SJSA1 (cell line): ENCODE data around the gene COCH. TPM values are rescaled to one million over a fixed set of nuclear protein-coding genes. Genes with fewer than 3 reads are reported as not detected.
"Not testable (repeated sequence)": the region's sequence is repeated elsewhere in the genome, so short reads cannot be mapped to it uniquely, and the experiment has no call there.

Experiments
- DNase-seq, 2 experiments: peaks; one replicate each; pipeline ENCODE4 v3.0.0-alpha.2; 2015 to 2020; ENCODE audit warnings: low spot score in 2 of 2, low read depth in 1 of 2
- H3K27ac ChIP-seq: fragments of 250-450 bp; sonication (Bioruptor Pico); 2 replicates; pipeline ENCODE4 v1.5.1; 2020; ENCODE audit warnings: mild to moderate bottlenecking, moderate library complexity
- H3K27me3 ChIP-seq: fragments of 250-450 bp; sonication (Bioruptor Pico); replicated peaks from 2 replicates; pipeline ENCODE4 v1.5.1; 2020; ENCODE audit warnings: mild to moderate bottlenecking, moderate library complexity
- H3K36me3 ChIP-seq: fragments of 250-450 bp; sonication (Bioruptor Pico); 2 replicates; pipeline ENCODE4 v1.5.1; 2020; ENCODE audit warnings: mild to moderate bottlenecking
- H3K4me1 ChIP-seq: fragments of 250-450 bp; sonication (Bioruptor Pico); replicated peaks from 2 replicates; pipeline ENCODE4 v1.6.1; 2021; ENCODE audit warnings: mild to moderate bottlenecking
- H3K4me3 ChIP-seq: fragments of 250-450 bp; sonication (Bioruptor Pico); 2 replicates; pipeline ENCODE4 v1.5.1; 2020; ENCODE audit warnings: mild to moderate bottlenecking
- H3K9me3 ChIP-seq: fragments of 250-450 bp; sonication (Bioruptor Pico); replicated peaks from 2 replicates; pipeline ENCODE4 v1.5.1; 2020; ENCODE audit warnings: mild to moderate bottlenecking
- total RNA-seq: library from RNA; depleted of rRNA; stranded (reverse); fragments of >200 nt; shearing (Covaris generic); gene quantifications from 2 replicates; pipeline ENCODE4 v1.2.3, GENCODE V29; 2014

The COCH gene
- total RNA-seq, 1 experiment from 2014 or later = 0.63 TPM

- DNase-seq = no peak
- Histone ChIP-seq H3K4me1 (no peaks in the 10 kb centered on the region), H3K4me3 (no peak overlapping the region)
Measured at GRCh38 chr14:30888480-30889243, 14.3 kb downstream of the COCH start.

GRCh38 chr14:30889244-30889594, 14.9 kb downstream of the COCH start:
- no peaks in the 10 kb centered on the region for H3K27me3 ChIP-seq
- no peak overlapping the region for H3K4me3 ChIP-seq
- DNase-seq = no peak
- H3K4me1 ChIP-seq = no peaks in the 10 kb centered on the region
- H3K27ac ChIP-seq = no peak overlapping the region
- H3K9me3 ChIP-seq = no peaks in the 10 kb centered on the region
- no peaks in the 10 kb centered on the region; the same call in 1 of the 2 replicates for H3K36me3 ChIP-seq

More at GRCh38 chr14:30888480-30889243, 14.3 kb downstream of the COCH start:
- no peak overlapping the region for H3K27ac ChIP-seq
- H3K9me3 ChIP-seq = no peaks in the 10 kb centered on the region
- H3K36me3 ChIP-seq = no peaks in the 10 kb centered on the region; the same call in 1 of the 2 replicates
- H3K27me3 ChIP-seq = no peaks in the 10 kb centered on the region

GRCh38 chr14:30893819-30894218, 19.5 kb downstream of the COCH start:
- Histone ChIP-seq H3K4me3 (no peak overlapping the region), H3K9me3 (no peaks in the 10 kb centered on the region), H3K27ac (no peak overlapping the region), H3K36me3 (peaks cover 11% of the 10 kb centered on the region), H3K27me3 (no peaks in the 10 kb centered on the region), H3K4me1 (no peaks in the 10 kb centered on the region)
- DNase-seq = no peak

- H3K4me3 ChIP-seq = no peak overlapping the region
- peaks cover 15% of the 10 kb centered on the region for H3K36me3 ChIP-seq
- no peak for DNase-seq
- H3K4me1 ChIP-seq = no peaks in the 10 kb centered on the region
- H3K27ac ChIP-seq = no peak overlapping the region
- H3K9me3 ChIP-seq = no peaks in the 10 kb centered on the region
- H3K27me3 ChIP-seq = no peaks in the 10 kb centered on the region
Measured at GRCh38 chr14:30894923-30895515, 20.7 kb downstream of the COCH start.

GRCh38 chr14:30896435-30896834, 22.1 kb downstream of the COCH start:
- DNase-seq = no peak
- Histone ChIP-seq H3K4me3 (no peak overlapping the region), H3K27ac (no peak overlapping the region), H3K4me1 (no peaks in the 10 kb centered on the region), H3K27me3 (no peaks in the 10 kb centered on the region), H3K36me3 (peaks cover 18% of the 10 kb centered on the region), H3K9me3 (no peaks in the 10 kb centered on the region)

DNA sequence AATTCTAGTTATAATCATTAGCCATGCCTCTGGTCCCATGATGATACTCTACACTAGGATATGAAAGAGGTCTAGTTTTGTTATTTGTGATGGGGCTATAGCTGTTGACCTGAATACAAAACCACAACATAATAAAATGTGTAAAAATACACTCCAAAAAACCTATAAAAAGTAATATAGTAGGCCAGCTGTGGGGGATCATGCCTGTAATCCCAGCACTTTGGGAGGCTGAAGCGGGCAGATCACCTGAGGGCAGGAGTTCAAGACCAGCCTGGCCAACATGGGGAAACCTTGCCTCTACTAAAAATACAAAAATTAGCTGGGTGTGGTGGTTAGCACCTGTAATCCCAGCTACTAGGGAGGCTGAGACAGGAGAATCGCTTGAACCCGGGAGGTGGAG, 22.8 kb downstream of the COCH start:
- H3K27ac ChIP-seq, H3K4me3 ChIP-seq, H3K9me3 ChIP-seq, H3K27me3 ChIP-seq, DNase-seq, H3K4me1 ChIP-seq: not testable (repeated sequence)
- H3K36me3 ChIP-seq = peaks cover 22% of the 10 kb centered on the region

- H3K4me1 ChIP-seq = no peaks in the 10 kb centered on the region
- H3K4me3 ChIP-seq = no peak overlapping the region
- H3K9me3 ChIP-seq = no peaks in the 10 kb centered on the region
- H3K27me3 ChIP-seq = no peaks in the 10 kb centered on the region
- DNase-seq = no peak
- H3K36me3 ChIP-seq = peaks cover 37% of the 10 kb centered on the region
- H3K27ac ChIP-seq = no peak overlapping the region
Measured at GRCh38 chr14:30903285-30904124, 29.1 kb downstream of the COCH start.

- no peak for DNase-seq
- H3K9me3 ChIP-seq = no peaks in the 10 kb centered on the region
- H3K27me3 ChIP-seq = no peaks in the 10 kb centered on the region
- H3K36me3 ChIP-seq = peaks cover 49% of the 10 kb centered on the region
- H3K27ac ChIP-seq = no peak overlapping the region
- no peaks in the 10 kb centered on the region for H3K4me1 ChIP-seq
- H3K4me3 ChIP-seq = no peak overlapping the region
Measured at GRCh38 chr14:30906752-30907658, 32.6 kb downstream of the COCH start.

DNA sequence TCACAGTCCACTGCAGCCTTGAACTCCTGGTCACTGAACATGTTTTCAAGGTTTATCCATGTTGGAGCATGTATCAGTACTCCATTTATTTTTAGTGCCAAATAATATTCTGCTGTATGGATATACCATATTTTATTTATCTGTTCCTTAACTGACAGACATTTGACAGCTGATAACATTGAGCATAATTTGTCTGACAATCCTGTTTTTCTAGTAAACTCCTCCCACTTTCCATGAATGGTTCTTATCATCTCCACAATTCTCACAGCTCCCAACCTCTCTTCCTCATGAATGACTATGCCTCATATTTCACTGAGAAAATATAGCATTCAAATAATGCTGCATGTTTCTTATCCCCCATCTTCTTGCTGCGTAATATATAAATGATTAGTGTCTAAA, 33.3 kb downstream of the COCH start:
- H3K27me3 ChIP-seq = no peaks in the 10 kb centered on the region
- no peak overlapping the region for H3K27ac ChIP-seq
- no peaks in the 10 kb centered on the region for H3K4me1 ChIP-seq
- no peak overlapping the region for H3K4me3 ChIP-seq
- no peak for DNase-seq
- no peaks in the 10 kb centered on the region for H3K9me3 ChIP-seq
- H3K36me3 ChIP-seq = peaks cover 48% of the 10 kb centered on the region

- H3K4me1 ChIP-seq = no peaks in the 10 kb centered on the region
- H3K36me3 ChIP-seq = peaks cover 46% of the 10 kb centered on the region
- H3K4me3 ChIP-seq = no peak overlapping the region
- DNase-seq = no peak
- no peaks in the 10 kb centered on the region for H3K27me3 ChIP-seq
- no peak overlapping the region for H3K27ac ChIP-seq
- H3K9me3 ChIP-seq = no peaks in the 10 kb centered on the region
Measured at GRCh38 chr14:30908826-30909225, 34.5 kb downstream of the COCH start.

DNA sequence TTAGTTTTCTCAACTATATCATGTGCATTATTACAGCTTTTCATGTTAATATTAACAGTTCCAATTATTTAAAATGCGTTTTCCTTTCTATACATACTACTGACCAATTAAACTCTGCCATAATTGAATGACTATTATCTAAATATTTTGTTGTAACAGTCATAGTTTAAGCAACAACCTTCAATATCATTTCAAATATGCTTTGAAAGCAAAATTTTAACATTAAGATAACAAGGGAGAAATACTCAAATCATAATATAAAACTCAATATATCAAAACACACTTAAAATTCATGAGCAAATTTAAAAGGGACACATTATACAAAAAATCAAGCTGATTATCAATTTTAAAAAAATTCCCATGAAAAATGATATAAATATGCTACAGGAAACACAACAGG, 40.5 kb downstream of the COCH start:
- H3K36me3 ChIP-seq = peaks cover 22% of the 10 kb centered on the region
- H3K4me1 ChIP-seq = no peaks in the 10 kb centered on the region
- H3K27ac ChIP-seq = no peak overlapping the region
- DNase-seq = no peak
- no peak overlapping the region for H3K4me3 ChIP-seq
- H3K27me3 ChIP-seq = no peaks in the 10 kb centered on the region
- no peaks in the 10 kb centered on the region for H3K9me3 ChIP-seq

- DNase-seq = no peak
- Histone ChIP-seq H3K27ac (no peak overlapping the region), H3K36me3 (peaks cover 18% of the 10 kb centered on the region), H3K9me3 (no peaks in the 10 kb centered on the region), H3K4me1 (no peaks in the 10 kb centered on the region), H3K4me3 (no peak overlapping the region), H3K27me3 (no peaks in the 10 kb centered on the region)
Measured at GRCh38 chr14:30915596-30915995, 41.2 kb downstream of the COCH start.

DNA sequence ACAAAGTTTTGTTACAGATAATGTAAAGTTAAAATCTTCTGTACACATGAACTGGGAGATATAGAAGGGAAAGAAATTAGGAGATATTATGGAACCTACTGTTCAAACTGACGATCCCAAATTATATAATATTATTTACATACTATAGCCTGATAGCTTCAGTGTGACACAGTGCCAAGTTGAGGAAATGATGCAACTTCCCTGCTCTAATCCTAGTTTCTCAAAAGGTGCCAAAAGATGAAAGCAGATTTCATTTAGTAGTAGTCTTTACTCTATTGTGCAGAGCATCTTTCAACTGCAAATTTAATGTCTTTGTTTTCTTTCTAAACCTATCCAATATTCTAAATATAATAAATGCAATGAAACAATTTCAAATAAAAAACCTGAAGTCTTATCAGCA, 46.9 kb downstream of the COCH start:
- H3K36me3 ChIP-seq = peaks cover 12% of the 10 kb centered on the region
- no peak overlapping the region for H3K4me3 ChIP-seq
- DNase-seq = no peak
- no peaks in the 10 kb centered on the region for H3K9me3 ChIP-seq
- no peaks in the 10 kb centered on the region for H3K4me1 ChIP-seq
- no peaks in the 10 kb centered on the region for H3K27me3 ChIP-seq
- H3K27ac ChIP-seq = no peak overlapping the region
